PC-9 (cell line): Measurements from ENCODE around the gene DGCR2. TPM values are rescaled to one million over a fixed set of nuclear protein-coding genes. Genes with fewer than 3 reads are reported as not detected.

Experiments used
- BruUV-seq: library from RNA; stranded (reverse); fragments of 400-500 nt; replicated peaks from 2 replicates; lab custom pipeline; 2021; lab: Mats Ljungman, UMichigan
- CTCF ChIA-PET: fragments of 300-600 bp; sonication (Branson Sonifier 250); formaldehyde crosslinking; loops from one replicate; lab custom pipeline; 2022; ENCODE audit warnings: antibody characterized with exemption; lab: Charles Lee
- POLR2A ChIA-PET: fragments of 300-600 bp; sonication (Branson Sonifier 250); formaldehyde crosslinking; loops from one replicate; lab custom pipeline; 2022; ENCODE audit warnings: antibody characterized with exemption; ENCODE audit not compliant: unreplicated experiment; lab: Charles Lee
- DNase-seq, 2 experiments: peaks; one replicate each; pipeline versions ENCODE4 v3.0.0 to v3.0.0-alpha.2; 2015 to 2022; ENCODE audit warnings: mixed read lengths in 1 of 2
- H2AFZ ChIP-seq: fragments of 200-600 bp; sonication (generic); 2 replicates; pipeline ENCODE4 v1.8.1; 2017; ENCODE audit warnings: antibody characterized with exemption
- H3F3A ChIP-seq: fragments of 200-600 bp; sonication (generic); 2 replicates; pipeline ENCODE4 v1.8.1; 2017; ENCODE audit warnings: antibody characterized with exemption, mild to moderate bottlenecking, low read depth; ENCODE audit not compliant: insufficient read depth
- H3K27ac ChIP-seq: fragments of 200-600 bp; sonication (generic); 2 replicates; pipeline ENCODE4 v1.6.1; 2016; ENCODE audit warnings: mixed run types
- H3K27me3 ChIP-seq: fragments of 200-600 bp; sonication (generic); 2 replicates; pipeline ENCODE4 v1.6.1; 2016; ENCODE audit warnings: low read depth, mixed run types; ENCODE audit not compliant: insufficient read depth
- H3K36me3 ChIP-seq: fragments of 200-600 bp; sonication (generic); 2 replicates; pipeline ENCODE4 v1.6.1; 2016; ENCODE audit warnings: low read depth, mixed run types
- H3K4me1 ChIP-seq: fragments of 200-600 bp; sonication (generic); replicated peaks from 2 replicates; pipeline ENCODE4 v1.6.1; 2016; ENCODE audit warnings: mixed run types; ENCODE audit not compliant: insufficient read depth
- H3K4me2 ChIP-seq: fragments of 200-600 bp; sonication (generic); 2 replicates; pipeline ENCODE4 v1.6.1; 2017; ENCODE audit warnings: mixed run types
- H3K4me3 ChIP-seq: fragments of 200-600 bp; sonication (generic); 2 replicates; pipeline ENCODE4 v1.6.1; 2016; ENCODE audit warnings: mixed run types
- H3K79me2 ChIP-seq: fragments of 200-600 bp; sonication (generic); 2 replicates; pipeline ENCODE4 v1.6.1; 2017; ENCODE audit warnings: low read depth, mixed run types
- H3K9me2 ChIP-seq: fragments of 200-600 bp; sonication (generic); 2 replicates; pipeline ENCODE4 v1.8.1; 2017; ENCODE audit warnings: mild to moderate bottlenecking; ENCODE audit not compliant: insufficient read depth
- H3K9me3 ChIP-seq: fragments of 200-600 bp; sonication (generic); 2 replicates; pipeline ENCODE4 v1.8.1; 2016; ENCODE audit warnings: low read depth; ENCODE audit not compliant: insufficient read depth
- H4K20me1 ChIP-seq: fragments of 200-600 bp; sonication (generic); 2 replicates; pipeline ENCODE4 v1.8.1; 2017; ENCODE audit not compliant: insufficient read depth
- EZH2 ChIP-seq: fragments of 200-600 bp; sonication (generic); IDR thresholded peaks from 2 replicates; pipeline ENCODE4 v1.8.0; 2017; ENCODE audit warnings: antibody characterized with exemption, low read depth
- intact Hi-C: fragments of 100-400 bp; cut with micrococcal nuclease; formaldehyde crosslinking; loops from one replicate; pipeline ENCODE4 v1.10.0; 2022; ENCODE audit not compliant: unreplicated experiment
- total RNA-seq: library from RNA; stranded (reverse); gene quantifications from 2 replicates; pipeline ENCODE4 v1.2.3, GENCODE V29; 2021
- TF ChIP-seq, protein P1 (sequence below): fragments of 200-600 bp; sonication (generic); conservative IDR thresholded peaks from 2 replicates; pipeline ENCODE4 v1.6.1; 2017; ENCODE audit warnings: mixed run types, antibody characterized with exemption, mild to moderate bottlenecking, moderate library complexity

The DGCR2 gene
- total RNA-seq, 1 experiment from 2014 or later: 37.6 TPM

DNA sequence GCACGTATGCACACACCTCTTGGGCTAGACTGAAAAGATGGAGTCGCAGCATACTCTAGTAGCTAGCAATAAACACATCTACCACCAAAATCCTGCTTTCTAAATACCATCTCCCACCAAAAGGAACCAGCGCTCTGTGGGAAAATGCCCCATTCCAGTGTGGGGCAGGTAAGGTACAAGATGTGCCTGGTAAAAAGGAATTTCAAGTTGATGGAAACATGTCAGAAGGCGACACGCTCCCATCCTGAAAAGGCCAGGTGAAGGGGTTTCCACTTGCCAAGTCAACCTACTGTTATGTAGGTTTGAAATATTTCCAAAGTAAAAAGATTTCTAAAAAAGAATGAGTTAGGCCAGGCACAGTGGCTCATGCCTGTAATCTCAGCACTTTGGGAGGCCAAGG, 8.8 kb downstream of the DGCR2 start:
- Histone ChIP-seq H3K79me2 (peaks cover 80% of the 10 kb centered on the region), H3K27me3 (no peaks in the 10 kb centered on the region), H3K4me2 (no peak overlapping the region), H3F3A (peaks cover 9% of the 10 kb centered on the region), H3K4me3 (no peak overlapping the region), H3K36me3 (no peaks in the 10 kb centered on the region), H2AFZ (no peak overlapping the region), H3K9me2 (no peaks in the 10 kb centered on the region), H3K9me3 (no peaks in the 10 kb centered on the region), H4K20me1 (peaks cover under 1% of the 10 kb centered on the region; the same call in 1 of the 2 replicates), H3K27ac (no peak overlapping the region), H3K4me1 (peaks cover 16% of the 10 kb centered on the region)
- intact Hi-C loops: no loop called here
- no peak for DNase-seq
- CTCF ChIA-PET: no interaction called here
- POLR2A ChIA-PET: no interaction called here
- BruUV-seq: no TSS peak
- TF ChIP-seq, protein P1, sequence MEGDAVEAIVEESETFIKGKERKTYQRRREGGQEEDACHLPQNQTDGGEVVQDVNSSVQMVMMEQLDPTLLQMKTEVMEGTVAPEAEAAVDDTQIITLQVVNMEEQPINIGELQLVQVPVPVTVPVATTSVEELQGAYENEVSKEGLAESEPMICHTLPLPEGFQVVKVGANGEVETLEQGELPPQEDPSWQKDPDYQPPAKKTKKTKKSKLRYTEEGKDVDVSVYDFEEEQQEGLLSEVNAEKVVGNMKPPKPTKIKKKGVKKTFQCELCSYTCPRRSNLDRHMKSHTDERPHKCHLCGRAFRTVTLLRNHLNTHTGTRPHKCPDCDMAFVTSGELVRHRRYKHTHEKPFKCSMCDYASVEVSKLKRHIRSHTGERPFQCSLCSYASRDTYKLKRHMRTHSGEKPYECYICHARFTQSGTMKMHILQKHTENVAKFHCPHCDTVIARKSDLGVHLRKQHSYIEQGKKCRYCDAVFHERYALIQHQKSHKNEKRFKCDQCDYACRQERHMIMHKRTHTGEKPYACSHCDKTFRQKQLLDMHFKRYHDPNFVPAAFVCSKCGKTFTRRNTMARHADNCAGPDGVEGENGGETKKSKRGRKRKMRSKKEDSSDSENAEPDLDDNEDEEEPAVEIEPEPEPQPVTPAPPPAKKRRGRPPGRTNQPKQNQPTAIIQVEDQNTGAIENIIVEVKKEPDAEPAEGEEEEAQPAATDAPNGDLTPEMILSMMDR: no peak
- no peak for TF ChIP-seq EZH2

DNA sequence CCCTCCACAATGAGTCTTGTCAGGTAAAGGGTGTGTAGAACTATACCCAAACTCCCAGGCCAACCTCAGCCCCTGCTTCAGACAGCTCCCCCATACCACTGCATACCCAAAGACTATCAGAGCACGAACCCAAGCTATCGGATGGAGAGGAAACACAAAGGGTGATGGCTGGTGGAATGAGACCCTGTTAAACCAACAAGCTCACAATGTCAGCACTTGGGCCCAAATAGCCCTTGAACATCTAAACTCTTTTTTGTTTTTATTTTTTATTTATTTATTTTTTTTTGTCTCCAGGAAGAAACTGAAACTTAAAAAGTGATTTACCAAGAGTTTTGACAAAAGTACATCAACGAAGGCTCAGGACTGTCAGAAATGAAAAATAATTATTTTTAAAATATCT, 10.6 kb downstream of the DGCR2 start:
- H4K20me1 ChIP-seq: peaks cover 6% of the 10 kb centered on the region; the same call in 1 of the 2 replicates
- CTCF ChIA-PET: no interaction called here
- no peaks in the 10 kb centered on the region for H3K9me2 ChIP-seq
- H3K9me3 ChIP-seq: no peaks in the 10 kb centered on the region
- H3K4me1 ChIP-seq: peaks cover 16% of the 10 kb centered on the region
- no TSS peak for BruUV-seq
- TF ChIP-seq EZH2: no peak
- TF ChIP-seq, protein P1: no peak
- intact Hi-C loops: no loop called here
- H3K27ac ChIP-seq: no peak overlapping the region
- no peak for DNase-seq
- H3K79me2 ChIP-seq: peaks cover 79% of the 10 kb centered on the region
- H3K4me3 ChIP-seq: no peak overlapping the region
- peaks cover 9% of the 10 kb centered on the region for H3F3A ChIP-seq
- POLR2A ChIA-PET: interaction anchor here (0.6 kb wide), 1 partner anchor 61 kb away, joined by 3 read pairs; no protein-coding TSS in a partner anchor
- H3K27me3 ChIP-seq: no peaks in the 10 kb centered on the region
- H2AFZ ChIP-seq: no peak overlapping the region
- H3K4me2 ChIP-seq: no peak overlapping the region
- no peaks in the 10 kb centered on the region for H3K36me3 ChIP-seq

DNA sequence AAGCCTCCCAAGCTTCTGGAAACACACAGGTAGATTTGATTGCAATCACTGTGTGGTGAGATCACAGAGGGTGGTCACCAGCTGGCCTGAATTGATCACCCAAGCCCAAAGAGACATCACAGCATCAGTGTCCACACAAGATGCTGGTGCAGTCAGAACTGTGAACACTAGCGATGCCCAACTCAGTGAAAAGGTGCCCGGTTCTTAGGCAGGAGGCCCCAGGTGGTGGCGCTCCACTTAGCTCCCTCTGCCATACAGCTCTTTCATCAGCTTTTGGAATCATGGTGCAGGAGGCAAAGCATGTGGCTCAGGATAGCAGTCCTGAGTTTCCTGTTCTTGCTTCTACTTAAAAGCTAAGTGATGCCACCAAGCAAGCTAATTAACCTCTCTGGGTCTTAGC, 11.1 kb downstream of the DGCR2 start:
- Histone ChIP-seq H2AFZ (no peak overlapping the region), H3K36me3 (no peaks in the 10 kb centered on the region), H3K27ac (no peak overlapping the region), H3K4me2 (no peak overlapping the region), H3K9me2 (no peaks in the 10 kb centered on the region), H3F3A (peaks cover 9% of the 10 kb centered on the region), H3K79me2 (peaks cover 79% of the 10 kb centered on the region), H3K27me3 (no peaks in the 10 kb centered on the region), H4K20me1 (peaks cover 8% of the 10 kb centered on the region; the same call in 1 of the 2 replicates), H3K4me1 (peaks cover 16% of the 10 kb centered on the region), H3K9me3 (no peaks in the 10 kb centered on the region), H3K4me3 (no peak overlapping the region)
- BruUV-seq: no TSS peak
- no peak for DNase-seq
- ChIA-PET CTCF (no interaction called here), POLR2A (interaction anchor here (0.6 kb wide), 2 partner anchors 62 to 369 kb away, joined by 3 read pairs; partner anchors contain the start of gene CDC45)
- TF ChIP-seq, protein P1: no peak
- TF ChIP-seq EZH2: no peak
- intact Hi-C loops: no loop called here
